MM.1S (cell line): ENCODE results near the gene CEPT1.

Experiments
- DNase-seq: peaks from one replicate; pipeline ENCODE4 v3.0.0-alpha.2; 2015
- H2AFZ ChIP-seq: fragments of 300-600 bp; sonication (generic); 2 replicates; pipeline ENCODE4 v1.6.0; 2016; ENCODE audit warnings: antibody characterized with exemption, low read length
- H3F3A ChIP-seq: fragments of 300-600 bp; sonication (generic); 2 replicates; pipeline ENCODE4 v1.6.1; 2016; ENCODE audit warnings: mild to moderate bottlenecking, antibody characterized with exemption, low read length, moderate library complexity, mixed read lengths; ENCODE audit not compliant: insufficient read depth
- H3K27ac ChIP-seq: fragments of 300-600 bp; sonication (generic); 2 replicates; pipeline ENCODE4 v1.5.1; 2016; ENCODE audit warnings: mild to moderate bottlenecking, low read length
- H3K27me3 ChIP-seq: fragments of 300-600 bp; sonication (generic); replicated peaks from 2 replicates; pipeline ENCODE4 v1.6.0; 2016; ENCODE audit warnings: low read length; ENCODE audit not compliant: insufficient read depth
- H3K36me3 ChIP-seq: fragments of 300-600 bp; sonication (generic); replicated peaks from 2 replicates; pipeline ENCODE4 v1.6.1; 2016; ENCODE audit warnings: mild to moderate bottlenecking, low read length, mixed read lengths; ENCODE audit not compliant: insufficient read depth
- H3K4me1 ChIP-seq: fragments of 300-600 bp; sonication (generic); 2 replicates; pipeline ENCODE4 v1.6.1; 2016; ENCODE audit warnings: low read length, mixed read lengths
- H3K4me2 ChIP-seq: fragments of 300-600 bp; sonication (generic); 2 replicates; pipeline ENCODE4 v1.6.0; 2016; ENCODE audit warnings: low read depth, low read length
- H3K4me3 ChIP-seq: fragments of 300-600 bp; sonication (generic); 2 replicates; pipeline ENCODE4 v1.5.1; 2016; ENCODE audit warnings: low read length, mixed read lengths
- H3K79me2 ChIP-seq: fragments of 300-600 bp; sonication (generic); 2 replicates; pipeline ENCODE4 v1.6.1; 2016; ENCODE audit warnings: mixed run types, low read length, mixed read lengths
- H3K9ac ChIP-seq: fragments of 300-600 bp; sonication (generic); 2 replicates; pipeline ENCODE4 v1.6.1; 2016; ENCODE audit warnings: low read length, mixed read lengths
- H3K9me2 ChIP-seq: fragments of 300-600 bp; sonication (generic); replicated peaks from 2 replicates; pipeline ENCODE4 v1.6.1; 2016; ENCODE audit warnings: mild to moderate bottlenecking, low read length, mixed read lengths; ENCODE audit not compliant: insufficient read depth
- H3K9me3 ChIP-seq: fragments of 300-600 bp; sonication (generic); replicated peaks from 2 replicates; pipeline ENCODE4 v1.6.1; 2016; ENCODE audit warnings: mild to moderate bottlenecking, low read length, mixed read lengths; ENCODE audit not compliant: insufficient read depth
- H4K20me1 ChIP-seq: fragments of 300-600 bp; sonication (generic); 2 replicates; pipeline ENCODE4 v1.6.1; 2016; ENCODE audit warnings: mild to moderate bottlenecking, low read length, moderate library complexity, mixed read lengths; ENCODE audit not compliant: insufficient read depth
- EZH2 ChIP-seq: fragments of 300-600 bp; sonication (generic); optimal IDR thresholded peaks from 2 replicates; pipeline ENCODE3; 2017; ENCODE audit warnings: low read depth, mild to moderate bottlenecking, antibody characterized with exemption, low read length, mixed read lengths
- EZH2phosphoT487 ChIP-seq: fragments of 300-600 bp; sonication (generic); IDR thresholded peaks from 2 replicates; pipeline ENCODE4 v1.6.1; 2018; ENCODE audit warnings: antibody characterized with exemption, low read length
- TF ChIP-seq, protein P1 (sequence below): fragments of 300-600 bp; sonication (generic); IDR thresholded peaks from 2 replicates; pipeline ENCODE4 v1.5.1; 2016; ENCODE audit warnings: antibody characterized with exemption, low read length, mixed read lengths

Gene CEPT1

DNA sequence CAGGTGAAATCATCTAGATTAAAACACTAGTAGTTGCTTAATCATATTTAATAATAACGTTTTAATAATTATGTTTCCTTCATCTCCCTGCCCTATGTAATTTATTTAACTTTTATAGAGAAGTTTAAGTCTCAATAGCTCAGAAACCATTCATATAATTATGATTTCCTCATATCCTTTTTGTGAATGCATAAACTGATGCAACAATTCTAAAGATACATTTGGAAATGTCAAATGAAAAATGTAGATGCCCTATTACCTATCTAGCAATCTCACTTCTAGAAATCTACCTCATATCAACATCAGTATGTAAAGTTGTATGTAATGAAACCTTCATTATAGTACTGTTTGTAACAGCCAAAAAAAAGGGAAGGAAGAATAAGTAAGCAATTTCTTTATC, 10.6 kb upstream of the CEPT1 start:
- Histone ChIP-seq H3K9me2 (no peaks in the 10 kb centered on the region), H3K79me2 (no peaks in the 10 kb centered on the region), H3F3A (no peaks in the 10 kb centered on the region), H2AFZ (no peak overlapping the region), H3K27me3 (no peaks in the 10 kb centered on the region), H3K9me3 (no peaks in the 10 kb centered on the region), H3K4me2 (no peak overlapping the region), H4K20me1 (no peaks in the 10 kb centered on the region), H3K4me3 (no peak overlapping the region), H3K4me1 (no peaks in the 10 kb centered on the region), H3K9ac (no peak overlapping the region), H3K36me3 (no peaks in the 10 kb centered on the region), H3K27ac (no peak overlapping the region)
- TF ChIP-seq EZH2, result no peak
- TF ChIP-seq, protein P1, sequence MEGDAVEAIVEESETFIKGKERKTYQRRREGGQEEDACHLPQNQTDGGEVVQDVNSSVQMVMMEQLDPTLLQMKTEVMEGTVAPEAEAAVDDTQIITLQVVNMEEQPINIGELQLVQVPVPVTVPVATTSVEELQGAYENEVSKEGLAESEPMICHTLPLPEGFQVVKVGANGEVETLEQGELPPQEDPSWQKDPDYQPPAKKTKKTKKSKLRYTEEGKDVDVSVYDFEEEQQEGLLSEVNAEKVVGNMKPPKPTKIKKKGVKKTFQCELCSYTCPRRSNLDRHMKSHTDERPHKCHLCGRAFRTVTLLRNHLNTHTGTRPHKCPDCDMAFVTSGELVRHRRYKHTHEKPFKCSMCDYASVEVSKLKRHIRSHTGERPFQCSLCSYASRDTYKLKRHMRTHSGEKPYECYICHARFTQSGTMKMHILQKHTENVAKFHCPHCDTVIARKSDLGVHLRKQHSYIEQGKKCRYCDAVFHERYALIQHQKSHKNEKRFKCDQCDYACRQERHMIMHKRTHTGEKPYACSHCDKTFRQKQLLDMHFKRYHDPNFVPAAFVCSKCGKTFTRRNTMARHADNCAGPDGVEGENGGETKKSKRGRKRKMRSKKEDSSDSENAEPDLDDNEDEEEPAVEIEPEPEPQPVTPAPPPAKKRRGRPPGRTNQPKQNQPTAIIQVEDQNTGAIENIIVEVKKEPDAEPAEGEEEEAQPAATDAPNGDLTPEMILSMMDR, result no peak
- no peak for TF ChIP-seq EZH2phosphoT487
- no peak for DNase-seq

DNA sequence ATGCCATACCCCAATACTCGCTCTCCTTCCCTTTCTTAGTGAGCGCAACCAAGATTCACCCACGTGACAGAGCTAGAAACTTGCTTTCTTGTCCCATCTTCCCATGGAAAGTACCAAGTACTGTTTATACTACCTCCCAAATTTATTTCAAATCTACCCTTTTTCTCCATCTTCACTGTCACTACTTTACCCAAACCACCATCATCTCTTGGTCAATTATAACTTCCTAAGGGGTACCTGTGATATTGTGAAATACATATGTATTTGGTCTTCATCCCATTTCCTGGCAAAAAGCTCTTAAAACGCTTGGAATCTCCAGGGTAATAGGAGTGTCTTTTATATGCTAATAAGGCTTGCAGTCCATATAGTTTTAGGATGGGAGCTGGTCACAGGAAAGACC, 8.3 kb upstream of the CEPT1 start:
- TF ChIP-seq EZH2phosphoT487 (no peak), EZH2 (no peak)
- TF ChIP-seq, protein P1, result no peak
- no peak for DNase-seq
- Histone ChIP-seq H3K9me3 (no peaks in the 10 kb centered on the region), H3K4me2 (no peak overlapping the region), H3K36me3 (no peaks in the 10 kb centered on the region), H3K79me2 (no peaks in the 10 kb centered on the region), H2AFZ (no peak overlapping the region), H3K4me1 (no peaks in the 10 kb centered on the region), H3K27ac (no peak overlapping the region), H3K27me3 (no peaks in the 10 kb centered on the region), H4K20me1 (no peaks in the 10 kb centered on the region), H3K9me2 (no peaks in the 10 kb centered on the region), H3K4me3 (no peak overlapping the region), H3K9ac (no peak overlapping the region), H3F3A (no peaks in the 10 kb centered on the region)

DNA sequence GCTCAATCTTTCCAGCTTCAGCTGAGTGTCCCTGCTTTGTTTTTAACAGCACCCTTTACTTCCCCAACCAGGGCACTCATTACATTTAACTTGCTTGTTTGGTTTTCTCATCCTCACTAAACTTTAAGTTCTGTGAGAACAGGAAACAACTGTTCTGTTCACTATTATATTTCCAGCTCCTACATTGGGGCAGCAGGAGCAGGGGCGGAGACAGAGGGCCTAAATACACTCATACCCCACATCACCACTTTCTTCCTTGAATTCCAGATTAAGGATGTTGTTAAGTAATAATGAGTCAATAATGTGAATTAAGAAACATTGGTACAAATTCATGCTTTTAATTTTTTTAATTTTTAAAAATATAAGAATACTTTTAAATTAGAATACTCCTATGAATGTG, 6.2 kb upstream of the CEPT1 start:
- Histone ChIP-seq H3K9ac (no peak overlapping the region), H3K9me2 (no peaks in the 10 kb centered on the region), H2AFZ (no peak overlapping the region), H3K36me3 (no peaks in the 10 kb centered on the region), H3F3A (no peaks in the 10 kb centered on the region), H3K27ac (no peak overlapping the region), H3K4me3 (no peak overlapping the region), H4K20me1 (no peaks in the 10 kb centered on the region), H3K27me3 (no peaks in the 10 kb centered on the region), H3K9me3 (no peaks in the 10 kb centered on the region), H3K79me2 (no peaks in the 10 kb centered on the region), H3K4me1 (no peaks in the 10 kb centered on the region), H3K4me2 (no peak overlapping the region)
- no peak for DNase-seq
- TF ChIP-seq EZH2 (no peak), EZH2phosphoT487 (no peak)
- TF ChIP-seq, protein P1, result no peak
